ENCODE measurements around the gene STRBP. TPM values are rescaled to one million over a fixed set of nuclear protein-coding genes. Genes with fewer than 3 reads are reported as not detected.

STRBP gene
- total RNA-seq, 4 donors from 2014 or later, result 6.0 to 9.3 (median 8.1) TPM

- ATAC-seq (ENCODE audit: low FRiP score), result no peak
- no peak for DNase-seq (ENCODE audit: low spot score)
- TF ChIP-seq, protein P1, sequence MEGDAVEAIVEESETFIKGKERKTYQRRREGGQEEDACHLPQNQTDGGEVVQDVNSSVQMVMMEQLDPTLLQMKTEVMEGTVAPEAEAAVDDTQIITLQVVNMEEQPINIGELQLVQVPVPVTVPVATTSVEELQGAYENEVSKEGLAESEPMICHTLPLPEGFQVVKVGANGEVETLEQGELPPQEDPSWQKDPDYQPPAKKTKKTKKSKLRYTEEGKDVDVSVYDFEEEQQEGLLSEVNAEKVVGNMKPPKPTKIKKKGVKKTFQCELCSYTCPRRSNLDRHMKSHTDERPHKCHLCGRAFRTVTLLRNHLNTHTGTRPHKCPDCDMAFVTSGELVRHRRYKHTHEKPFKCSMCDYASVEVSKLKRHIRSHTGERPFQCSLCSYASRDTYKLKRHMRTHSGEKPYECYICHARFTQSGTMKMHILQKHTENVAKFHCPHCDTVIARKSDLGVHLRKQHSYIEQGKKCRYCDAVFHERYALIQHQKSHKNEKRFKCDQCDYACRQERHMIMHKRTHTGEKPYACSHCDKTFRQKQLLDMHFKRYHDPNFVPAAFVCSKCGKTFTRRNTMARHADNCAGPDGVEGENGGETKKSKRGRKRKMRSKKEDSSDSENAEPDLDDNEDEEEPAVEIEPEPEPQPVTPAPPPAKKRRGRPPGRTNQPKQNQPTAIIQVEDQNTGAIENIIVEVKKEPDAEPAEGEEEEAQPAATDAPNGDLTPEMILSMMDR (IDR thresholded peaks at IDR 0.05), result no peak
Observed at GRCh38 chr9:123104807-123105206, 163.6 kb downstream of the STRBP start.

DNA sequence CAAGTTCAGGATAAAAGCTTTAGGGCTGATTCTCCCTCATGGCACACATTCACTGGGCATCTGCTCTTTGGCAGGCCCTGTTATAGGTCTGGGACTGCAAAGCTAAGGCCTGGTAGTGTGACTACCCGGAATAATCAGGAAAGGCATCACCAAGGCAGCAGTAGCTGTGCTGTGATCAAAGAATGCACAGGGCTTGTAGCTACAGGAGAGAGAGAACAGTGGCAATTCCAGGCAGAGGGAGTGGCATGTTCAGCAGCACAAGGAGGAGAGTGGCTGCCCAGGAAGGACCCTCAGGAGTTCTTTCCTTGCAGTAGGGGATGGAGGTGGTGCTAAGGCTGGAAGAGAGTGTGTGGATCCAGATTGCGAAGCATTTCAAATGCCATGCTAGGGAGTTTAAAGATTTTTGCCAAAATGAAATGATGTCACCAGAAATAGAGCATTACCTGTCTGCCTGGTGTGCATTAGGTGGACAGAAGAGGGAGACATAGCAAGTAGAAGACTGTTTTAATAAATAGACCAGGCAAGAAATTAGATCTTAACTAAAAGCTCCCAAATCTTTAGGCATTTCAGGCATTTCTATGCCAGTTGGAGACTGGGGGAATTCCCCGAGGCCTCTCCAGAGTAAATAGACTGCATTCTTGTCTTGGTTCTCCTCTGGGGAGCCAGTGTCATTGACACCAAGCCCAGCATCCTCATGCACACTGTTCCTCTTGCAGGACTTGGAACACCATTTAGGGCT, 165.8 kb downstream of the STRBP start:
- no peak for DNase-seq (ENCODE audit: low spot score)
- no peak for ATAC-seq (ENCODE audit: low FRiP score)
- TF ChIP-seq, protein P1 (IDR thresholded peaks at IDR 0.05), result no peak

DNA sequence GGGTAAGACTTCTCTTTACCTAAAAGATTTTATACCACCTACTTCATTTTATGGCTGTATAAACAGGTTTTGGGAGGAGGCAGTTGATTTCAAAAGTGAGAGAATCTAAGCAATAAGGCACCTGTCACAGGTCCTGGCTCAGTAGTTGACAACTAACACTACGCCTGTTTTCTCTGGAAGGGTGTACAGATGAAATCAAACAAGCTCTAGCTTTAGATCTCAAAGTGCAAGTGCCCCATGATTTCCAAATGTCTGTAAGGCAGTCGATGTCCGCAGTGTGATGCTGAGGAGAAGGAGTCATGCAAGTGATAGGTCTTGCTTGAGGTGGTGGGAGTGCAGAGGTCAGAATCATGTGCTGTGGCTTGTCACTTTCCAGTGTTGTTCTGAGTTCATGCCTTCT, 168.8 kb downstream of the STRBP start:
- ATAC-seq (ENCODE audit: low FRiP score), result no peak
- no peak for DNase-seq (ENCODE audit: low spot score)
- TF ChIP-seq, protein P1 (IDR thresholded peaks at IDR 0.05), result no peak

- TF ChIP-seq, protein P1 (IDR thresholded peaks at IDR 0.05), result no peak
- ATAC-seq (ENCODE audit: low FRiP score) (no peak), DNase-seq (ENCODE audit: low spot score) (no peak)
Observed at GRCh38 chr9:123099042-123099441, 169.3 kb downstream of the STRBP start.

GRCh38 chr9:123098096-123098459, 170.3 kb downstream of the STRBP start:
- DNase-seq (ENCODE audit: low spot score) (no peak), ATAC-seq (ENCODE audit: low FRiP score) (no peak)
- TF ChIP-seq, protein P1 (IDR thresholded peaks at IDR 0.05), result no peak

GRCh38 chr9:123097430-123098095, 170.8 kb downstream of the STRBP start:
- ATAC-seq (ENCODE audit: low FRiP score), result no peak
- DNase-seq (ENCODE audit: low spot score), result no peak
- TF ChIP-seq, protein P1 (IDR thresholded peaks at IDR 0.05), result no peak

- no peak for ATAC-seq (ENCODE audit: low FRiP score)
- no peak for DNase-seq (ENCODE audit: low spot score)
- TF ChIP-seq, protein P1 (IDR thresholded peaks at IDR 0.05), result no peak
Observed at GRCh38 chr9:123096987-123097386, 171.4 kb downstream of the STRBP start.
